GM12865 (cell line): ENCODE measurements around the gene MAP3K21.
A peak's percentile ranks its signal among the peaks of the same experiment; 100 is the strongest.

Source experiments
- DNase-seq: peaks from one replicate; pipeline ENCODE4 v3.0.0; 2010; ENCODE audit warnings: low read depth
- H3K4me3 ChIP-seq: 2 replicates; pipeline ENCODE4 v1.5.1; 2011; ENCODE audit warnings: mild to moderate bottlenecking, low read depth, low read length, control low read depth
- TF ChIP-seq, protein P1 (sequence below): IDR thresholded peaks from 2 replicates; pipeline ENCODE4 v1.5.1; 2011; ENCODE audit warnings: low read length, control low read depth, low read depth, inconsistent platforms; ENCODE audit not compliant: insufficient read depth; ENCODE audit errors: missing control alignments

Gene MAP3K21

GRCh38 chr1:233364026-233364425 lies 36.5 kb downstream of the MAP3K21 start:
- no peak for DNase-seq
- TF ChIP-seq, protein P1, sequence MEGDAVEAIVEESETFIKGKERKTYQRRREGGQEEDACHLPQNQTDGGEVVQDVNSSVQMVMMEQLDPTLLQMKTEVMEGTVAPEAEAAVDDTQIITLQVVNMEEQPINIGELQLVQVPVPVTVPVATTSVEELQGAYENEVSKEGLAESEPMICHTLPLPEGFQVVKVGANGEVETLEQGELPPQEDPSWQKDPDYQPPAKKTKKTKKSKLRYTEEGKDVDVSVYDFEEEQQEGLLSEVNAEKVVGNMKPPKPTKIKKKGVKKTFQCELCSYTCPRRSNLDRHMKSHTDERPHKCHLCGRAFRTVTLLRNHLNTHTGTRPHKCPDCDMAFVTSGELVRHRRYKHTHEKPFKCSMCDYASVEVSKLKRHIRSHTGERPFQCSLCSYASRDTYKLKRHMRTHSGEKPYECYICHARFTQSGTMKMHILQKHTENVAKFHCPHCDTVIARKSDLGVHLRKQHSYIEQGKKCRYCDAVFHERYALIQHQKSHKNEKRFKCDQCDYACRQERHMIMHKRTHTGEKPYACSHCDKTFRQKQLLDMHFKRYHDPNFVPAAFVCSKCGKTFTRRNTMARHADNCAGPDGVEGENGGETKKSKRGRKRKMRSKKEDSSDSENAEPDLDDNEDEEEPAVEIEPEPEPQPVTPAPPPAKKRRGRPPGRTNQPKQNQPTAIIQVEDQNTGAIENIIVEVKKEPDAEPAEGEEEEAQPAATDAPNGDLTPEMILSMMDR: no peak
- H3K4me3 ChIP-seq: no peak overlapping the region

GRCh38 chr1:233364695-233365539 lies 37.4 kb downstream of the MAP3K21 start:
- no peak for DNase-seq
- no peak overlapping the region for H3K4me3 ChIP-seq
- TF ChIP-seq, protein P1: peak; percentile 52

DNA sequence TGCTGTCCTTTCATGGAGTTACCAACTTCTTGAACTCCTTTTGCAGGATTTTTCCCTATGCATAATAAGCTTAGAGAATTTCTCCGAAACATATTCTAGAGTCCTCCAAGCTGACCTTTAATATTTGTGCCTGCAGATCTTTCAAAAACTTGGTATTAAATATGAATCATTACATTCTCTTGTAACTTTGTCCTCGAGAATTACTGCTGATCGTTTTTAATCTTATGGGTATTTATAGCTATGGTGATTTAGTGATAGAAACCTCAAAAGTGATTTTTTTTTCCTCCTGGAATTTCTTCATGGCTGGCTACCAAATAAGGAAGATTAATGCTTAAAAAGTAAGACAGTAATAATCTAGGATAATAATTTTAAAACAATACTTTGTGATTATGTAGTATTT lies 39.1 kb downstream of the MAP3K21 start:
- H3K4me3 ChIP-seq: no peak overlapping the region
- DNase-seq: no peak
- TF ChIP-seq, protein P1: no peak

DNA sequence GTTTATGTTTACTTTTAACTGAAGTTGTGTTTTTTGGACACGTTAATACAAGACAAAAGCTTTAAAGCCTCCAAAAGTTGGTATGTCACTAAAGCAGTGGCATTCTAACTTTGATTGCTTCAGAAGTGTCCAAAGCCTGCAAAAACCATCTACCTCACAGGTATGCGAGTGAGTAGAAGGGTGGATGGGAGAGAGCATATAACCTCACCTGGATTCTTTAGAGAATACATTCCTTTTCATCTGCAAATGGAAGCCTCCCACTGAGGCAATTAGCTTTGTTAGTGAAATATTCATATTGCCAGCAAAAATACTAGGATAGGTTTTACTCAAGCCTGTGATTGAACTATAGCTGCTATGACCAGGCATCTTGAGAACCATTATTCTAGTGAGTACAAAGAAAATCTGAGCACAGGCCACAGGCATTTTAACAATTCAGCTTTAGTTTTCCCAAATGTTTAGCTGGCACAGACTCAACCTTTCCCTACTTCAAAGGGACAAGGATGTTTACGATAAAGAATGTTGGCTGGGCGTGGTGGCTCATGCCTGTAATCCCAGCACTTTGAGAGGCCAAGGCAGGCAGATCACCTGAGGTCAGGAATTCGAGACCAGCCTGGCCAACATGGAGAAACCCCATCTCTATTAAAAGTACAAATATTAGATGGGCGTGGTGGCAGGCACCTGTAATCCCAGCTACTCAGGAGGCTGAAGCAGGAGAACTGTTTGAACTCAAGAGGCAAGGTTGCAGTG lies 39.7 kb downstream of the MAP3K21 start:
- no peak overlapping the region for H3K4me3 ChIP-seq
- TF ChIP-seq, protein P1: no peak
- DNase-seq: no peak

- TF ChIP-seq, protein P1: no peak
- DNase-seq: no peak
- H3K4me3 ChIP-seq: no peak overlapping the region
These were observed 40.7 kb downstream of the MAP3K21 start for GRCh38 chr1:233368106-233368788.

DNA sequence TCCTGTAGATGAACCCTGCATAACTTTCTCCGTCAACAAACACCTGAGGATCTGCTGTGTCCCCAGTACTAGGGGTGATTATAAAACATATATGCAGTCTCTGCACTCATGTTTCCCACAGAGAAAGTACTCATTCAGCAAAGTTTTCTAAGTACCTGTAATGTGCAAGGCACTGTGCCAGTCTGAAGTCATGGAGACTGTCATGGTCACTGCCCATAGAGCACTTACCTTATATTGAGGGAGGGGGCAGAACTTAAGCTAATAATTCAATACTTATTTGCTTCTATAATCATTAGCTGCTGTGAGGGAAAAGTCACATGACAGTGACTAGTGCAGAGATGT lies 41.2 kb downstream of the MAP3K21 start:
- TF ChIP-seq, protein P1: no peak
- H3K4me3 ChIP-seq: no peak overlapping the region
- no peak for DNase-seq
